GM23338 (cell line): ENCODE measurements around the gene ARID3A. TPM values are rescaled to one million over a fixed set of nuclear protein-coding genes. Genes with fewer than 3 reads are reported as not detected.

Experiments
- ATAC-seq: fragments of 200-7000 bp; cut with Tn5 transposase; 3 replicates; pipeline ENCODE4 v1.9.1; 2020
- DNase-seq: peaks from one replicate; pipeline ENCODE4 v3.0.0-alpha.2; 2015; ENCODE audit warnings: low spot score
- H2AFZ ChIP-seq: fragments of 200-600 bp; sonication (generic); 2 replicates; pipeline ENCODE4 v1.8.0; 2016; ENCODE audit warnings: antibody characterized with exemption, mild to moderate bottlenecking, moderate library complexity
- H3F3A ChIP-seq: fragments of 200-600 bp; sonication (generic); replicated peaks from 2 replicates; pipeline ENCODE4 v1.8.0; 2017; ENCODE audit warnings: antibody characterized with exemption, mixed run types, low read depth
- H3K27ac ChIP-seq: fragments of 200-600 bp; sonication (generic); 2 replicates; pipeline ENCODE4 v1.6.1; 2016; ENCODE audit warnings: low read depth
- H3K27me3 ChIP-seq: fragments of 200-600 bp; sonication (generic); 2 replicates; pipeline ENCODE4 v1.8.0; 2016; ENCODE audit warnings: mild to moderate bottlenecking, mixed run types, moderate library complexity; ENCODE audit not compliant: insufficient read depth
- H3K36me3 ChIP-seq: fragments of 200-600 bp; sonication (generic); 2 replicates; pipeline ENCODE4 v1.8.0; 2016; ENCODE audit warnings: mild to moderate bottlenecking; ENCODE audit not compliant: insufficient read depth
- H3K4me1 ChIP-seq: fragments of 200-600 bp; sonication (generic); 2 replicates; pipeline ENCODE4 v1.8.0; 2016; ENCODE audit warnings: mild to moderate bottlenecking, moderate library complexity; ENCODE audit not compliant: insufficient read depth
- H3K4me2 ChIP-seq: fragments of 200-600 bp; sonication (generic); 2 replicates; pipeline ENCODE4 v1.7.1; 2017; ENCODE audit warnings: mixed run types
- H3K4me3 ChIP-seq: fragments of 200-600 bp; sonication (generic); 2 replicates; pipeline ENCODE4 v1.6.1; 2016; ENCODE audit warnings: mixed run types
- H3K79me2 ChIP-seq: fragments of 200-600 bp; sonication (generic); replicated peaks from 2 replicates; pipeline ENCODE4 v1.8.0; 2017; ENCODE audit warnings: mild to moderate bottlenecking; ENCODE audit not compliant: insufficient read depth
- H3K9me2 ChIP-seq: fragments of 200-600 bp; sonication (generic); 2 replicates; pipeline ENCODE4 v1.8.0; 2017; ENCODE audit not compliant: insufficient read depth
- H4K20me1 ChIP-seq: fragments of 200-600 bp; sonication (generic); replicated peaks from 2 replicates; pipeline ENCODE4 v1.8.0; 2017; ENCODE audit warnings: mild to moderate bottlenecking; ENCODE audit not compliant: insufficient read depth
- H3K27ac Mint-ChIP-seq: 2 replicates; pipeline ENCODE4 v1.8.0; 2020; ENCODE audit warnings: inconsistent platforms, mild to moderate bottlenecking, moderate library complexity, mixed read lengths
- H3K27me3 Mint-ChIP-seq: 3 replicates; pipeline ENCODE4 v1.8.0; 2022; ENCODE audit warnings: low read depth, mild to moderate bottlenecking, moderate library complexity, mixed read lengths, inconsistent platforms; ENCODE audit not compliant: insufficient read depth, poor library complexity
- H3K36me3 Mint-ChIP-seq: 3 replicates; pipeline ENCODE4 v1.8.0; 2021; ENCODE audit warnings: low read depth, mild to moderate bottlenecking, inconsistent platforms, moderate library complexity, mixed read lengths
- H3K4me1 Mint-ChIP-seq: 3 replicates; pipeline ENCODE4 v1.8.0; 2020; ENCODE audit warnings: mild to moderate bottlenecking, inconsistent platforms, mixed read lengths
- H3K4me3 Mint-ChIP-seq: 3 replicates; pipeline ENCODE4 v1.8.0; 2021; ENCODE audit warnings: moderate library complexity, mild to moderate bottlenecking, inconsistent platforms, mixed read lengths
- H3K9me3 Mint-ChIP-seq: 3 replicates; pipeline ENCODE4 v1.8.0; 2020; ENCODE audit warnings: moderate library complexity, mild to moderate bottlenecking, inconsistent platforms, mixed read lengths
- CREB1 ChIP-seq: fragments of 250-450 bp; sonication (Bioruptor Pico); IDR thresholded peaks from 2 replicates; pipeline ENCODE4 v1.5.0; 2020; ENCODE audit warnings: low read depth, mild to moderate bottlenecking, moderate library complexity
- CTCF ChIP-seq, 2 experiments: fragments of 200-600 bp in 1 of 2; sonication (generic) in 1 of 2; conservative IDR thresholded peaks; 2 replicates each; pipeline versions ENCODE4 v1.5.1 to v1.6.1; 2016 to 2017; ENCODE audit warnings: antibody characterized with exemption in 2 of 2, low read depth in 2 of 2, mild to moderate bottlenecking in 2 of 2, moderate library complexity in 1 of 2
- ETS1 ChIP-seq: IDR thresholded peaks from 2 replicates; pipeline ENCODE4 v1.6.1; 2016; ENCODE audit warnings: antibody characterized with exemption
- EZH2 ChIP-seq: fragments of 200-600 bp; sonication (generic); IDR thresholded peaks from one replicate; pipeline ENCODE4 v1.8.0; 2017; ENCODE audit warnings: antibody characterized with exemption, mild to moderate bottlenecking, low read depth; ENCODE audit not compliant: unreplicated experiment
- EZH2phosphoT487 ChIP-seq: fragments of 200-600 bp; sonication (generic); IDR thresholded peaks from one replicate; pipeline ENCODE4 v1.8.1; 2018; ENCODE audit warnings: antibody characterized with exemption; ENCODE audit not compliant: unreplicated experiment
- JUNB ChIP-seq: IDR thresholded peaks from one replicate; pipeline ENCODE4 v1.6.1; 2016; ENCODE audit warnings: antibody characterized with exemption; ENCODE audit not compliant: unreplicated experiment
- NANOG ChIP-seq: IDR thresholded peaks from 2 replicates; pipeline ENCODE4 v1.6.1; 2016; ENCODE audit warnings: antibody characterized with exemption, borderline replicate concordance
- POLR2AphosphoS5 ChIP-seq: IDR thresholded peaks from 2 replicates; pipeline ENCODE4 v1.6.1; 2016; ENCODE audit warnings: antibody characterized with exemption, low read depth
- REST ChIP-seq: IDR thresholded peaks from one replicate; pipeline ENCODE4 v1.6.1; 2018; ENCODE audit warnings: antibody characterized with exemption; ENCODE audit not compliant: unreplicated experiment
- STAT1 ChIP-seq: IDR thresholded peaks from one replicate; pipeline ENCODE4 v1.6.1; 2016; ENCODE audit warnings: antibody characterized with exemption; ENCODE audit not compliant: unreplicated experiment
- ZNF114 ChIP-seq: fragments of 250-450 bp; sonication (Bioruptor Pico); IDR thresholded peaks from 2 replicates; pipeline ENCODE4 v1.5.0; 2020; ENCODE audit warnings: mild to moderate bottlenecking, moderate library complexity
- ZNF331 ChIP-seq: fragments of 250-450 bp; sonication (Bioruptor Pico); IDR thresholded peaks from 2 replicates; pipeline ENCODE4 v1.5.0; 2020; ENCODE audit warnings: low read depth, mild to moderate bottlenecking, moderate library complexity
- ZNF462 ChIP-seq: fragments of 250-450 bp; sonication (Bioruptor Pico); IDR thresholded peaks from 2 replicates; pipeline ENCODE4 v1.5.0; 2020; ENCODE audit warnings: mild to moderate bottlenecking, moderate library complexity
- polyA plus RNA-seq: library from polyadenylated mRNA; unstranded; fragments of >200 nt; fragmentation: Nextera tagmentation; extraction: Ambion mirVana; gene quantifications from 2 replicates; pipeline ENCODE4 v1.2.1, GENCODE V29; 2016
- total RNA-seq: library from RNA; depleted of rRNA; stranded (reverse); fragments of >200 nt; shearing (Covaris generic); gene quantifications from 2 replicates; pipeline ENCODE4 v1.2.3, GENCODE V29; 2014

Gene ARID3A
- total and polyA plus RNA-seq, 2 experiments from 2014 or later, result 33.6 to 51.6 TPM

GRCh38 chr19:1017906-1018305, 92.1 kb downstream of the ARID3A start:
- Histone ChIP-seq H3F3A (peaks cover 14% of the 10 kb centered on the region; the same call in 1 of the 2 replicates), H4K20me1 (peaks cover 20% of the 10 kb centered on the region), H3K36me3 (no peaks in the 10 kb centered on the region), H3K4me1 (peaks cover 8% of the 10 kb centered on the region; the same call in 1 of the 2 replicates), H3K79me2 (peaks cover 72% of the 10 kb centered on the region), H2AFZ (no peak overlapping the region), H3K27me3 (no peaks in the 10 kb centered on the region), H3K9me2 (no peaks in the 10 kb centered on the region), H3K4me3 (no peak overlapping the region), H3K27ac (peak overlapping the region; percentile 76; the same call in 1 of the 2 replicates), H3K4me2 (peak overlapping the region; percentile 43; the same call in 1 of the 2 replicates)
- H3K27me3 Mint-ChIP-seq, result peaks cover 13% of the 10 kb centered on the region
- DNase-seq, result no peak
- peaks cover 26% of the 10 kb centered on the region for H3K4me1 Mint-ChIP-seq
- H3K36me3 Mint-ChIP-seq, result peaks cover 3% of the 10 kb centered on the region; the same call in 2 of the 3 replicates
- no peak overlapping the region for H3K27ac Mint-ChIP-seq
- peaks cover 3% of the 10 kb centered on the region; the same call in 2 of the 3 replicates for H3K9me3 Mint-ChIP-seq
- TF ChIP-seq EZH2phosphoT487, result no peak
- no peak for TF ChIP-seq NANOG
- TF ChIP-seq ZNF114, result no peak
- no peak for TF ChIP-seq JUNB
- TF ChIP-seq REST, result no peak
- TF ChIP-seq POLR2AphosphoS5, result no peak
- TF ChIP-seq ZNF331 (CRISPR knock-in tag), result no peak
- TF ChIP-seq EZH2, result no peak
- TF ChIP-seq STAT1, result no peak
- no peak for TF ChIP-seq ETS1
- no peak for TF ChIP-seq CREB1 (CRISPR knock-in tag)
- TF ChIP-seq CTCF (conservative IDR thresholded peaks at IDR 0.05; ENCODE audit: low read depth in 2 of 2), result no peak
- no peak for TF ChIP-seq ZNF462 (CRISPR knock-in tag)
- H3K4me3 Mint-ChIP-seq, result no peak overlapping the region; the same call in 2 of the 3 replicates
- ATAC-seq, result no peak
